ENCODE data around the gene NUP133. TPM values are rescaled to one million over a fixed set of nuclear protein-coding genes. Genes with fewer than 3 reads are reported as not detected.
A peak's percentile ranks its signal among the peaks of the same experiment; 100 is the strongest.

NUP133 gene
- polyA plus RNA-seq, 1 experiment = 29.6 TPM

DNA sequence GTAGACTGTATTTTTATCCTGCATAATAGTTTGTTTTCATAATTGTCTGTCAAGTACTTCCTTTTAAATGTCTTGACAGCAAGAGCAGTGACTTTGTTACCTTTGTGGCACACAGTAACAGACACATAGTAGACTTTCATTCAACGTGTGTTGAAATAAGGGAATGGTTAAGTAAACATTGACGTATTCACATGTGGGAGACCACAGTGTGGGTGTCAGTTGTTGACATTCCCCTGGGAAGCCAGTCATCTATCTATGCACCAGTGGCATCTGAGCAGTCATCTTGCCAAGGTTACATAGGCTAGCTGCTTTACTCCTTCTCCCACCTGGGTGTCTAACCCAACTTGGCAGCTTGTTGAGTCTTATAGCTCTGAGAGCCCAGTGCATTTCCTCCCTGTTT is 1.4 kb upstream of the NUP133 start:
- no peak overlapping the region for H3K4me3 ChIP-seq (ENCODE audit: low read depth, low read length)
- DNase-seq (ENCODE audit: low read depth, low spot score) = peak; percentile 46
- CTCF ChIA-PET = interaction anchor here (1.0 to 1.2 kb wide), 2 partner anchors 49 to 282 kb away, joined by 3 to 4 read pairs; partner anchors contain the start of gene ABCB10
- H3K27ac ChIP-seq (ENCODE audit: low read depth, low read length) = no peak overlapping the region
- POLR2A ChIA-PET = interaction anchor here (2.3 kb wide), 1 partner anchor 49 kb away, joined by 9 read pairs; the partner anchor contains the start of gene ABCB10
- TF ChIP-seq, protein P1, sequence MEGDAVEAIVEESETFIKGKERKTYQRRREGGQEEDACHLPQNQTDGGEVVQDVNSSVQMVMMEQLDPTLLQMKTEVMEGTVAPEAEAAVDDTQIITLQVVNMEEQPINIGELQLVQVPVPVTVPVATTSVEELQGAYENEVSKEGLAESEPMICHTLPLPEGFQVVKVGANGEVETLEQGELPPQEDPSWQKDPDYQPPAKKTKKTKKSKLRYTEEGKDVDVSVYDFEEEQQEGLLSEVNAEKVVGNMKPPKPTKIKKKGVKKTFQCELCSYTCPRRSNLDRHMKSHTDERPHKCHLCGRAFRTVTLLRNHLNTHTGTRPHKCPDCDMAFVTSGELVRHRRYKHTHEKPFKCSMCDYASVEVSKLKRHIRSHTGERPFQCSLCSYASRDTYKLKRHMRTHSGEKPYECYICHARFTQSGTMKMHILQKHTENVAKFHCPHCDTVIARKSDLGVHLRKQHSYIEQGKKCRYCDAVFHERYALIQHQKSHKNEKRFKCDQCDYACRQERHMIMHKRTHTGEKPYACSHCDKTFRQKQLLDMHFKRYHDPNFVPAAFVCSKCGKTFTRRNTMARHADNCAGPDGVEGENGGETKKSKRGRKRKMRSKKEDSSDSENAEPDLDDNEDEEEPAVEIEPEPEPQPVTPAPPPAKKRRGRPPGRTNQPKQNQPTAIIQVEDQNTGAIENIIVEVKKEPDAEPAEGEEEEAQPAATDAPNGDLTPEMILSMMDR (IDR thresholded peaks at IDR 0.05; ENCODE audit: low read depth, low read length) = no peak
- H3K9me3 ChIP-seq (ENCODE audit: control insufficient read depth, insufficient read depth, low read length) = no peaks in the 10 kb centered on the region; the same call in 1 of the 2 replicates
- H3K27me3 ChIP-seq (ENCODE audit: control insufficient read depth, insufficient read depth, low read length) = no peaks in the 10 kb centered on the region

DNA sequence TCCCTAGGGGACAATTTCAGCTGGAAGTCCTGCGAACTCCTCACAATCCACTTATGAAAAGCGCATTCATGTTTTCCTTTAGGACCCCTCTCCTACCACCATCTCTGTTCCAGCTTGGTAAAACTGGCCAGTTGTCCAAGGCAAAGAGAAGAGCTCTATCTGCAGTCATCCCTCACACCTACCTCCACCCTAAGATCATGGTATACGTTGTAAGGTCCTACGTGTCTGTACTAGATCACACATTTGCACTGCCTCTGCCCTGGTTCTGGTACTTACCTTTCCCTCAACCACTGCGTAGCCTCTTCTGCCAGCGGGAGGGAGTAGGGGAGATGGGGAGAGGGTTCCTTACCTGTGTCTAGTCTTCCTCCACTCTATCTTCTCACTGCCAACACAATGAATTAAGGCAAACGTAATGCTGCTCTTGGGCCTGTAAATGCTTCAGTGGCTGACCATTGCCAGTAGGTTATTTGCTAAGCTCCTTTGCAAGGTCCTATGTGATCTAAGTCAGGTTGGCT is 739 bp upstream of the NUP133 start:
- DNase-seq (ENCODE audit: low read depth, low spot score) = no peak
- Histone ChIP-seq H3K27ac (ENCODE audit: low read depth, low read length) (peak overlapping the region; percentile 97), H3K4me3 (ENCODE audit: low read depth, low read length) (peak overlapping the region; percentile 86), H3K27me3 (ENCODE audit: control insufficient read depth, insufficient read depth, low read length) (no peaks in the 10 kb centered on the region), H3K9me3 (ENCODE audit: control insufficient read depth, insufficient read depth, low read length) (no peaks in the 10 kb centered on the region; the same call in 1 of the 2 replicates)
- POLR2A ChIA-PET = interaction anchor here (0.7 to 2.3 kb wide), 5 partner anchors 12 to 237 kb away, joined by 3 to 9 read pairs (median 3); partner anchors contain the start of gene ABCB10
- TF ChIP-seq, protein P1 (IDR thresholded peaks at IDR 0.05; ENCODE audit: low read depth, low read length) = no peak
- CTCF ChIA-PET = interaction anchor here (0.9 to 1.0 kb wide), 3 partner anchors 27 to 281 kb away, joined by 3 to 6 read pairs (median 4); no protein-coding TSS in a partner anchor

DNA sequence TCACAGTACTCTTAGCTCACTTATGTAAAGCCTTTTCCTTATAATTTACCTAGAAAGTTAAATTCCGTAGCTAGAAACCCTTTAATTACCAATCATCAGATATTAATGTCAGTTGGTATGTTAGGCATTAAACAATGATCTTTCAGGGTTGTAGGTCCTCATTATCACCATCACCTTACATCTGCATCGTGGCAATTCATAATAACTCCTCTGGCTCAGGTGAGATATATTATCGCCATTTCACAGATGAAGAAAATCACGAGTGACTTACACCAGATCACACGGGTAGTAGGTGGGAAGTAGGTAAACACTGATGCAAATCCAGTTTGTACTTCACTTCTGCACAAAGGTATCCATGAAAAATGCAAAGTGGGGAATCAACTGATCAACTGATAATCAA is 639 bp downstream of the NUP133 start:
- ChIA-PET CTCF (interaction anchor here (2.0 kb wide), 1 partner anchor 26 kb away, joined by 7 read pairs; no protein-coding TSS in a partner anchor), POLR2A (interaction anchor here (2.0 to 2.3 kb wide), 2 partner anchors 25 to 51 kb away, joined by 5 to 9 read pairs; partner anchors contain the start of gene ABCB10)
- H3K27me3 ChIP-seq (ENCODE audit: control insufficient read depth, insufficient read depth, low read length) = no peaks in the 10 kb centered on the region
- H3K9me3 ChIP-seq (ENCODE audit: control insufficient read depth, insufficient read depth, low read length) = no peaks in the 10 kb centered on the region; the same call in 1 of the 2 replicates
- H3K27ac ChIP-seq (ENCODE audit: low read depth, low read length) = peak overlapping the region; percentile 97
- TF ChIP-seq, protein P1 (IDR thresholded peaks at IDR 0.05; ENCODE audit: low read depth, low read length) = no peak
- peak overlapping the region; percentile 86 for H3K4me3 ChIP-seq (ENCODE audit: low read depth, low read length)
- DNase-seq (ENCODE audit: low read depth, low spot score) = no peak

DNA sequence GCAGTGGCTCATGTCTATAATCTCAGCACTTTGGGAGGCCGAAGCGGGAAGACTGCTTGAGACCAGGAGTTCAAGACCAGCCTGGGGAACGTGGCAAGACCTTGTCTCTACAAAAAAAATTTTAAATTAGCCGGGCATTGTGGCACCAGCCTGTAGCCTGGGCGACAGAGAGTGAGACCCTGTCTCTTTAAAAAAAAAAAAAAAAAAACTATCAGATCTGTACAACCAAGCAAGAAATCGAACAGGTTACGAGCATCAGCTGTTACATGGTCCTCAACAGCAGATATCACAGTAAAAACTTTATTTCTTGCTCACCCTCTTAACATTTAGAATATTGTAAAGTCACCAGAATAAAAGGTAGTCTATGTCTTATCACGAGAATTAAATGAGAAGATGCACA is 1.5 kb downstream of the NUP133 start:
- DNase-seq (ENCODE audit: low read depth, low spot score) = no peak
- Histone ChIP-seq H3K9me3 (ENCODE audit: control insufficient read depth, insufficient read depth, low read length) (no peaks in the 10 kb centered on the region; the same call in 1 of the 2 replicates), H3K4me3 (ENCODE audit: low read depth, low read length) (peak overlapping the region; percentile 28; the same call in 1 of the 2 replicates), H3K27me3 (ENCODE audit: control insufficient read depth, insufficient read depth, low read length) (no peaks in the 10 kb centered on the region), H3K27ac (ENCODE audit: low read depth, low read length) (no peak overlapping the region)
- TF ChIP-seq, protein P1 (IDR thresholded peaks at IDR 0.05; ENCODE audit: low read depth, low read length) = no peak
- POLR2A ChIA-PET = no interaction called here
- CTCF ChIA-PET = interaction anchor here (0.7 to 2.0 kb wide), 4 partner anchors 9 to 781 kb away, joined by 5 to 7 read pairs (median 6); no protein-coding TSS in a partner anchor

DNA sequence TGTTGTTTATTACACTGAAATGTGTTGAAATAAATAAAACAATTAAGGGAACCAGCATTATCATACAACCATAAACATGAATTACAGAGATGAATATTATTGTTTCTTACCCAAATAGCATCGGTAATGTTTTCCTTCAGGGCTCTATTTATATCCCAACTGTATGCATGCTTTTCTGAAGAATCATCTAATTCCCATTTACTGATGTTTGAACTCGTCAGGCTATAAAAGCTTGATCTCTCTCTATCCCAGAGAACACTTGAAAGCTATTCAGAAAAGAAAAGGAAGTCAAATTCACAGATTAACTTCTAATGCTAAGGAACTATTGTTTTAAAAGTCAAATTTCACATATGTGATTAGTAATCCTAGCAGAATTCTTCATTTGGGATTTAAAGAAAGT is 12.4 kb downstream of the NUP133 start:
- Histone ChIP-seq H3K27me3 (ENCODE audit: control insufficient read depth, insufficient read depth, low read length) (no peaks in the 10 kb centered on the region), H3K27ac (ENCODE audit: low read depth, low read length) (no peak overlapping the region), H3K9me3 (ENCODE audit: control insufficient read depth, insufficient read depth, low read length) (no peaks in the 10 kb centered on the region), H3K4me3 (ENCODE audit: low read depth, low read length) (no peak overlapping the region)
- DNase-seq (ENCODE audit: low read depth, low spot score) = no peak
- CTCF ChIA-PET = interaction anchor here (0.7 to 3.3 kb wide), 3 partner anchors 12 to 19 kb away, joined by 3 to 10 read pairs (median 5); no protein-coding TSS in a partner anchor
- TF ChIP-seq, protein P1 (IDR thresholded peaks at IDR 0.05; ENCODE audit: low read depth, low read length) = no peak
- POLR2A ChIA-PET = no interaction called here
